ENCODE results near the gene CFAP97D2.
"Not testable (repeated sequence)": the region's sequence is repeated elsewhere in the genome, so short reads cannot be mapped to it uniquely, and the experiment has no call there.

The CFAP97D2 gene

GRCh38 chr13:114244637-114245036, 65.6 kb downstream of the CFAP97D2 start:
- TF ChIP-seq CTCF (conservative IDR thresholded peaks at IDR 0.05; ENCODE audit: low read length): no peak
- no peak overlapping the region for H3K4me3 ChIP-seq (ENCODE audit: low read length)
- no peak for DNase-seq (ENCODE audit: low read depth)

GRCh38 chr13:114248011-114248410, 69.0 kb downstream of the CFAP97D2 start:
- no peak for TF ChIP-seq CTCF (conservative IDR thresholded peaks at IDR 0.05; ENCODE audit: low read length)

GRCh38 chr13:114249077-114249476, 70.0 kb downstream of the CFAP97D2 start:
- DNase-seq (ENCODE audit: low read depth): no peak
- no peak overlapping the region for H3K4me3 ChIP-seq (ENCODE audit: low read length)
- no peak for TF ChIP-seq CTCF (conservative IDR thresholded peaks at IDR 0.05; ENCODE audit: low read length)

More at GRCh38 chr13:114248011-114248410, 69.0 kb downstream of the CFAP97D2 start:
- no peak overlapping the region for H3K4me3 ChIP-seq (ENCODE audit: low read length)
- peak; percentile 84 for DNase-seq (ENCODE audit: low read depth)

GRCh38 chr13:114251639-114252440, 72.8 kb downstream of the CFAP97D2 start:
- not testable (repeated sequence) for H3K4me3 ChIP-seq (ENCODE audit: low read length); DNase-seq (ENCODE audit: low read depth)

- H3K4me3 ChIP-seq (ENCODE audit: low read length): no peak overlapping the region
- no peak for DNase-seq (ENCODE audit: low read depth)
- TF ChIP-seq CTCF (conservative IDR thresholded peaks at IDR 0.05; ENCODE audit: low read length): no peak
Observed at GRCh38 chr13:114256547-114256946, 77.5 kb downstream of the CFAP97D2 start.

- no peak for TF ChIP-seq CTCF (conservative IDR thresholded peaks at IDR 0.05; ENCODE audit: low read length)
- DNase-seq (ENCODE audit: low read depth): no peak
- H3K4me3 ChIP-seq (ENCODE audit: low read length): no peak overlapping the region
Observed at GRCh38 chr13:114257014-114257413, 78.0 kb downstream of the CFAP97D2 start.

- DNase-seq (ENCODE audit: low read depth): no peak
- no peak for TF ChIP-seq CTCF (conservative IDR thresholded peaks at IDR 0.05; ENCODE audit: low read length)
- no peak overlapping the region for H3K4me3 ChIP-seq (ENCODE audit: low read length)
Observed at GRCh38 chr13:114258589-114258988, 79.5 kb downstream of the CFAP97D2 start.

Data from AG10803 (cell line).